AG04450 (cell line): Measurements from ENCODE around the gene PIKFYVE. TPM values are rescaled to one million over a fixed set of nuclear protein-coding genes. Genes with fewer than 3 reads are reported as not detected.

ENCODE experiments used
- CTCF ChIA-PET: fragments of 300-600, 350-600 bp; formaldehyde crosslinking; extraction: SDS; loops from one replicate; lab custom pipeline; 2022; ENCODE audit warnings: antibody characterized with exemption, inconsistent platforms; lab: Charles Lee
- POLR2A ChIA-PET: fragments of 350-600 bp; formaldehyde crosslinking; extraction: SDS; loops from one replicate; lab custom pipeline; 2021; ENCODE audit warnings: antibody characterized with exemption, inconsistent platforms; lab: Yijun Ruan, JAX
- DNase-seq: peaks from one replicate; pipeline ENCODE4 v3.0.0-alpha.2; 2011; ENCODE audit warnings: low read depth, low spot score
- H3K27ac ChIP-seq: one replicate; pipeline ENCODE4 v1.5.1; 2012; ENCODE audit warnings: low read depth, low read length, control low read depth
- H3K27me3 ChIP-seq: one replicate; pipeline ENCODE4 v1.6.0; 2012; ENCODE audit warnings: low read length; ENCODE audit not compliant: control insufficient read depth, insufficient read depth
- H3K4me3 ChIP-seq: 2 replicates; pipeline ENCODE4 v1.5.1; 2011; ENCODE audit warnings: mild to moderate bottlenecking, low read depth, low read length, control low read depth
- H3K9me3 ChIP-seq: 2 replicates; pipeline ENCODE4 v1.5.1; 2012; ENCODE audit warnings: low read length; ENCODE audit not compliant: control insufficient read depth, insufficient read depth
- polyA plus RNA-seq: library from polyadenylated mRNA; depleted of rRNA; stranded (reverse); fragments of >200 nt; gene quantifications from 2 replicates; pipeline ENCODE4 v1.2.3, GENCODE V29; 2011
- TF ChIP-seq, protein P1 (sequence below): IDR thresholded peaks from 2 replicates; pipeline ENCODE4 v1.5.1; 2011; ENCODE audit warnings: low read depth, low read length, control low read depth, inconsistent platforms

The PIKFYVE gene
- polyA plus RNA-seq, 1 experiment, result 23.8 TPM

DNA sequence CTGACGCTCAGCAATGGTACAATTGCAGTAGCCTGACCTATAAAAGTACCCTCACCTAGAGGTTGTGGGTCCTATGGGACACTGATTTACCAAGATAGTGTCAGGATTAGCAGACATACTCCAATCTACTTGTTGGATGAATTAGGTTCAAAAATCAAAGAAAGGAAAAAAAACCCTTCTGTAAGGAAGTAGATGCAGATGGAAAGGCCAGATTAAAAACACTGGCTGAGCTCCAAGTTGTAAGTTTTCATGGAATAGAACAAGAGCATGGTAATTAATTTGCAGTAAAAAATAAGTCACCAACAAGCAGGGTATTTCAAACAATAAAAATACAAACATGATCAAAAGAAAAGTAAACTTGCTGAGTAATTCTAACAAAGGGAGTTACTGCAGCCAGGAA lies 37.6 kb upstream of the PIKFYVE start:
- H3K27me3 ChIP-seq, result no peaks in the 10 kb centered on the region
- ChIA-PET CTCF (no interaction called here), POLR2A (no interaction called here)
- peaks cover 8% of the 10 kb centered on the region; the same call in 1 of the 2 replicates for H3K9me3 ChIP-seq
- no peak overlapping the region for H3K4me3 ChIP-seq
- no peak for DNase-seq
- TF ChIP-seq, protein P1, sequence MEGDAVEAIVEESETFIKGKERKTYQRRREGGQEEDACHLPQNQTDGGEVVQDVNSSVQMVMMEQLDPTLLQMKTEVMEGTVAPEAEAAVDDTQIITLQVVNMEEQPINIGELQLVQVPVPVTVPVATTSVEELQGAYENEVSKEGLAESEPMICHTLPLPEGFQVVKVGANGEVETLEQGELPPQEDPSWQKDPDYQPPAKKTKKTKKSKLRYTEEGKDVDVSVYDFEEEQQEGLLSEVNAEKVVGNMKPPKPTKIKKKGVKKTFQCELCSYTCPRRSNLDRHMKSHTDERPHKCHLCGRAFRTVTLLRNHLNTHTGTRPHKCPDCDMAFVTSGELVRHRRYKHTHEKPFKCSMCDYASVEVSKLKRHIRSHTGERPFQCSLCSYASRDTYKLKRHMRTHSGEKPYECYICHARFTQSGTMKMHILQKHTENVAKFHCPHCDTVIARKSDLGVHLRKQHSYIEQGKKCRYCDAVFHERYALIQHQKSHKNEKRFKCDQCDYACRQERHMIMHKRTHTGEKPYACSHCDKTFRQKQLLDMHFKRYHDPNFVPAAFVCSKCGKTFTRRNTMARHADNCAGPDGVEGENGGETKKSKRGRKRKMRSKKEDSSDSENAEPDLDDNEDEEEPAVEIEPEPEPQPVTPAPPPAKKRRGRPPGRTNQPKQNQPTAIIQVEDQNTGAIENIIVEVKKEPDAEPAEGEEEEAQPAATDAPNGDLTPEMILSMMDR, result no peak
- H3K27ac ChIP-seq, result no peak overlapping the region

DNA sequence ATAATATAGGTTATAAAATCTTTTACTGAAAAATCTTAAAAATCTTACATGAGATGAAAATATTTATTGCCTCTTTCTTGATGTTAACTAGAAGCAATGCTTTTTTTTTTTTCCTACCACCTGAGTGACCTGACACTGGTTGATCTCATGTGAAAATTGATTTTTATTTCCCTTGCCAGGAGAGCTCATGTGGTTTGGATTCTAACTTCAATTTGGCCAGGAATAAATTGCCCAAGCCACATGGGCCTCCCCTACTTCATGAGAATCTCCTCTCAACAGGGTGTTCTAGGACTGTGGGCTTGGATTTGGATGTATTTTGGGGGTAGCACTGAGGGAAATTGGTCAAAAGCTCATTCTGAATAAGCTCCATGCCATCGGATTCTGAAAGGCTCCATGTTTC lies 31.3 kb upstream of the PIKFYVE start:
- no peak overlapping the region for H3K4me3 ChIP-seq
- H3K27ac ChIP-seq, result no peak overlapping the region
- ChIA-PET CTCF (interaction anchor here (0.6 to 1.1 kb wide), 2 partner anchors 59 to 595 kb away, joined by 3 to 4 read pairs; no protein-coding TSS in a partner anchor), POLR2A (no interaction called here)
- H3K27me3 ChIP-seq, result no peaks in the 10 kb centered on the region
- no peak for DNase-seq
- TF ChIP-seq, protein P1, result no peak
- no peaks in the 10 kb centered on the region for H3K9me3 ChIP-seq

DNA sequence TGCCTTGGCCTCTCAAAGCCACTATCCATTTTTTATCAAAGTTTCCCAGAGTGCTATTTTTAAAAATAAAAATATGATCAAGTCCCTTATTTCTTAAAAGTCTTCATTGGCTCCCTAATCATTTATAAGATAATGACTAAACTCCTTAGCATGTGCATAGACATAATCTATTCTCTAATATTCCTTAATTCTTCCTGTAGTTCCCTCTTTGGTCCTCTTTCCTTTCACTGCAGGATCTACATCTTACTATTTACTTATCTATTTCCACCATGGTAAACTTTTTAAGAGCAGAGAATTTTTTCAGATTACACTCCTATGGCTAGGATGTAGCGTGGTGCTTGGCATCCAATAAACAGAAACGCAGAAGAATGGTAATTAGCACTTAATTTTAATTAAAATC lies 30.2 kb upstream of the PIKFYVE start:
- POLR2A ChIA-PET, result no interaction called here
- Histone ChIP-seq H3K27me3 (no peaks in the 10 kb centered on the region), H3K27ac (no peak overlapping the region), H3K4me3 (no peak overlapping the region), H3K9me3 (no peaks in the 10 kb centered on the region)
- TF ChIP-seq, protein P1, result no peak
- DNase-seq, result no peak
- CTCF ChIA-PET, result no interaction called here

DNA sequence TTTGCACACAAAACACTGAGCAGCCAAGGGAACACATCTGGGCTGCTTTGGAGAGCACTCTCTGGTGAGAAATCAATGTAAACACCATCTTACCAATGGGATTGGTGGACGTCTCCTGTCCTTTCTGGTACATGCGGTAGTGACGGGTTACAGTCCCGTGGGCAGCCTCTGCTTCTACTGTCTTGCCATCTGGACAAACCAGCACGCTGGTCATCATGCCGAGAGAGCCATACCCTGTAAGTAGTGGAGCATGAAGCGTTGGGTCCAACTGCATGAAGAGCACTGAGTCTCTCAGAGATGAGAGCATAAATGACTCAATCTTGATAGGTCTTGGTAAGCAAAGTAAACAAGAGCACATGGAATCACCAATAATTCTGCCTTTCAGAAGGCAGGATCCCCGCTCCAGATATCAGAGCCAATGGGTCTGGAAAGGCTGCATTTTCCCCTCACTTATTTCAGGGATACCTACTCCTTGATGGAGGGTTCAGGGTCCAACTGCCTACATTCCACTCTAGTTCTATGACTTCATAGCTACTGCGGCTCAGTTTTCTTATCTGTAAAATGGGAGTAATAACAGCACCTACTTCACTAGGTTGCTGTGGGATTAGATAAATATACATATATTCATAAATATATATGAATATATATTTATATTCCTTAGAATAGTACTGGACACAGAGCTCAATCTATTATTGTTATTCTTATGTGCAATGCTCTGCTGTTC lies 26.1 kb upstream of the PIKFYVE start:
- DNase-seq, result no peak
- TF ChIP-seq, protein P1, result no peak
- POLR2A ChIA-PET, result no interaction called here
- Histone ChIP-seq H3K27me3 (no peaks in the 10 kb centered on the region), H3K9me3 (no peaks in the 10 kb centered on the region), H3K4me3 (no peak overlapping the region), H3K27ac (no peak overlapping the region)
- CTCF ChIA-PET, result interaction anchor here (1.1 to 3.4 kb wide), 2 partner anchors 14 to 65 kb away, joined by 4 to 19 read pairs; partner anchors contain the start of gene IDH1

DNA sequence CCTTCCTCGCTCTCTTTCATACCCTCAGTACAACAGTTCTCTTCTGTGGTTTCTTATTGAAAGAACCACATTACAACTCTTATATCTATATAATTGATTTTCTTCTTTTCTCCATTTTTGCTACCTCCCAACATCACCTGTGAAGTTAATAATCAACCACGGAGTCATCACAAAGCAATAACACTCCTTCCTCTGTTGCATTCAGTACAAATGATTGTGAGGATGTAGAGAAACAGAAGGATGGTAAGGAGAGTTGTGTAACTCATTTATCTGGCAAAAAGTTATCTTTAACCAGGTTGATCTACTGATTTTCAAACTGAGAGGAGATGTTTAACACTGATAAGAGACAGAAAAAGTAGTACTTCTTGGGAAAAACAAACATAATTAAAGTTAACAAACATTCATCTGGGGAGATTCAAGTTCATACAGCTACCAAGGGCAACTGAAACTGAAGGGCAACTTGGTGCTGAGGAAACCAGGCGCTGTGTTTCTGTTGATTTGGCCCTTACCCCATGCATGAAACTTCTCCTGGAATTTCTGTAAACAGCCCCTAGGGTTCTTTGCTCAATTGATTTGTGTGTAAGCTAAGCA lies 25.3 kb upstream of the PIKFYVE start:
- no peak overlapping the region for H3K4me3 ChIP-seq
- H3K27me3 ChIP-seq, result no peaks in the 10 kb centered on the region
- CTCF ChIA-PET, result interaction anchor here (1.1 to 3.4 kb wide), 4 partner anchors 13 to 65 kb away, joined by 3 to 19 read pairs (median 6); partner anchors contain the start of gene IDH1
- DNase-seq, result no peak
- H3K27ac ChIP-seq, result no peak overlapping the region
- H3K9me3 ChIP-seq, result no peaks in the 10 kb centered on the region
- TF ChIP-seq, protein P1, result no peak
- POLR2A ChIA-PET, result no interaction called here
